HG03045 (cell line): ENCODE data around the gene CAMSAP2.
A peak's percentile ranks its signal among the peaks of the same experiment; 100 is the strongest.
"Not testable (repeated sequence)": the region's sequence is repeated elsewhere in the genome, so short reads cannot be mapped to it uniquely, and the experiment has no call there.

ENCODE experiments used
- ATAC-seq: cut with Tn5 transposase; IDR thresholded peaks from one replicate; pipeline ENCODE4 v1.9.1; 2021; ENCODE audit warnings: mild to moderate bottlenecking, moderate library complexity; ENCODE audit not compliant: unreplicated experiment

CAMSAP2 gene

GRCh38 chr1:200738949-200739651 is 407 bp downstream of the CAMSAP2 start:
- ATAC-seq: peak; percentile 67

GRCh38 chr1:200739702-200740570 is 1.2 kb downstream of the CAMSAP2 start:
- no peak for ATAC-seq

- ATAC-seq: no peak
These were observed 2.0 kb downstream of the CAMSAP2 start for GRCh38 chr1:200740571-200741208.

GRCh38 chr1:200741551-200742207 is 3.0 kb downstream of the CAMSAP2 start:
- ATAC-seq: no peak

GRCh38 chr1:200744143-200744542 is 5.5 kb downstream of the CAMSAP2 start:
- ATAC-seq: no peak

GRCh38 chr1:200749090-200749489 is 10.4 kb downstream of the CAMSAP2 start:
- ATAC-seq: no peak

- not testable (repeated sequence) for ATAC-seq
These were observed 12.1 kb downstream of the CAMSAP2 start for GRCh38 chr1:200750749-200751148.

GRCh38 chr1:200751717-200752116 is 13.0 kb downstream of the CAMSAP2 start:
- peak; percentile 70 for ATAC-seq

- ATAC-seq: no peak
These were observed 15.0 kb downstream of the CAMSAP2 start for GRCh38 chr1:200753650-200754198.

- no peak for ATAC-seq
These were observed 16.8 kb downstream of the CAMSAP2 start for GRCh38 chr1:200755456-200755855.

- ATAC-seq: no peak
These were observed 23.4 kb downstream of the CAMSAP2 start for GRCh38 chr1:200762089-200762488.

- no peak for ATAC-seq
These were observed 28.6 kb downstream of the CAMSAP2 start for GRCh38 chr1:200767321-200767720.

GRCh38 chr1:200771625-200772555 is 33.2 kb downstream of the CAMSAP2 start:
- ATAC-seq: no peak

GRCh38 chr1:200774311-200774710 is 35.6 kb downstream of the CAMSAP2 start:
- ATAC-seq: no peak

GRCh38 chr1:200774735-200775444 is 36.2 kb downstream of the CAMSAP2 start:
- no peak for ATAC-seq

- ATAC-seq: no peak
These were observed 37.2 kb downstream of the CAMSAP2 start for GRCh38 chr1:200775850-200776249.

GRCh38 chr1:200776949-200777348 is 38.3 kb downstream of the CAMSAP2 start:
- no peak for ATAC-seq

GRCh38 chr1:200778766-200779165 is 40.1 kb downstream of the CAMSAP2 start:
- ATAC-seq: no peak

- ATAC-seq: no peak
These were observed 40.6 kb downstream of the CAMSAP2 start for GRCh38 chr1:200779326-200779725.
